Hepatocyte (in vitro differentiated cells): ENCODE measurements around the gene ZFPM1. TPM values are rescaled to one million over a fixed set of nuclear protein-coding genes. Genes with fewer than 3 reads are reported as not detected.

ENCODE experiments used
- DNase-seq: peaks from one replicate; pipeline ENCODE4 v3.0.0-alpha.2; 2016; ENCODE audit warnings: low spot score
- H2AFZ ChIP-seq: fragments of 200-600 bp; sonication (generic); 2 replicates; pipeline ENCODE4 v1.6.0; 2016; ENCODE audit warnings: antibody characterized with exemption, mild to moderate bottlenecking
- H3K27ac ChIP-seq: fragments of 200-600 bp; sonication (generic); 2 replicates; pipeline ENCODE4 v1.5.1; 2016; ENCODE audit warnings: mild to moderate bottlenecking
- H3K27me3 ChIP-seq: fragments of 200-600 bp; sonication (generic); 2 replicates; pipeline ENCODE4 v1.6.1; 2016
- H3K36me3 ChIP-seq: fragments of 200-600 bp; sonication (generic); replicated peaks from 2 replicates; pipeline ENCODE4 v1.5.1; 2016; ENCODE audit warnings: low read depth; ENCODE audit not compliant: insufficient read depth
- H3K4me1 ChIP-seq: fragments of 200-600 bp; sonication (generic); 2 replicates; pipeline ENCODE4 v1.5.1; 2016; ENCODE audit warnings: mild to moderate bottlenecking, moderate library complexity; ENCODE audit not compliant: insufficient read depth
- H3K4me2 ChIP-seq: fragments of 200-600 bp; sonication (generic); 2 replicates; pipeline ENCODE4 v1.6.0; 2016
- H3K4me3 ChIP-seq: fragments of 200-600 bp; sonication (generic); 2 replicates; pipeline ENCODE4 v1.5.1; 2016; ENCODE audit warnings: mild to moderate bottlenecking
- H3K79me2 ChIP-seq: fragments of 200-600 bp; sonication (generic); 2 replicates; pipeline ENCODE4 v1.6.0; 2017; ENCODE audit warnings: mild to moderate bottlenecking
- H3K9me2 ChIP-seq: fragments of 200-600 bp; sonication (generic); replicated peaks from 2 replicates; pipeline ENCODE4 v1.6.0; 2017; ENCODE audit warnings: mild to moderate bottlenecking; ENCODE audit not compliant: insufficient read depth
- H3K9me3 ChIP-seq: fragments of 200-600 bp; sonication (generic); 2 replicates; pipeline ENCODE4 v1.5.1; 2016; ENCODE audit warnings: low read depth, mild to moderate bottlenecking
- H4K20me1 ChIP-seq: fragments of 200-600 bp; sonication (generic); 2 replicates; pipeline ENCODE4 v1.6.0; 2016; ENCODE audit warnings: mild to moderate bottlenecking; ENCODE audit not compliant: insufficient read depth, poor library complexity, severe bottlenecking
- CTCF ChIP-seq: fragments of 200-600 bp; sonication (generic); IDR thresholded peaks from 2 replicates; pipeline ENCODE4 v1.5.1; 2016; ENCODE audit warnings: antibody characterized with exemption, mild to moderate bottlenecking; ENCODE audit not compliant: poor library complexity
- EZH2 ChIP-seq: fragments of 200-600 bp; sonication (generic); IDR thresholded peaks from 2 replicates; pipeline ENCODE4 v1.6.1; 2016; ENCODE audit warnings: antibody characterized with exemption, mild to moderate bottlenecking, borderline replicate concordance
- EZH2phosphoT487 ChIP-seq: fragments of 200-600 bp; sonication (generic); IDR thresholded peaks from one replicate; pipeline ENCODE4 v1.6.1; 2018; ENCODE audit warnings: antibody characterized with exemption, mild to moderate bottlenecking, low read depth, moderate library complexity; ENCODE audit not compliant: unreplicated experiment, severe bottlenecking
- WGBS: methylation state at CpG from one replicate; pipeline ENCODE4 v1.1.6; 2016; ENCODE audit warnings: low lambda C conversion rate; ENCODE audit errors: missing lambda C conversion rate; 5-methylcytosine and 5-hydroxymethylcytosine counted together
- polyA plus RNA-seq: library from polyadenylated mRNA; unstranded; fragments of >200 nt; fragmentation: Nextera tagmentation; extraction: Ambion mirVana; gene quantifications from 2 replicates; pipeline ENCODE4 v1.2.1, GENCODE V29; 2016
- total RNA-seq: library from RNA; depleted of rRNA; stranded (reverse); fragments of >200 nt; gene quantifications from 2 replicates; pipeline ENCODE4 v1.2.3, GENCODE V29; 2014

The ZFPM1 gene
- total and polyA plus RNA-seq, 2 experiments from 2014 or later: 4.1 to 11.9 TPM

DNA sequence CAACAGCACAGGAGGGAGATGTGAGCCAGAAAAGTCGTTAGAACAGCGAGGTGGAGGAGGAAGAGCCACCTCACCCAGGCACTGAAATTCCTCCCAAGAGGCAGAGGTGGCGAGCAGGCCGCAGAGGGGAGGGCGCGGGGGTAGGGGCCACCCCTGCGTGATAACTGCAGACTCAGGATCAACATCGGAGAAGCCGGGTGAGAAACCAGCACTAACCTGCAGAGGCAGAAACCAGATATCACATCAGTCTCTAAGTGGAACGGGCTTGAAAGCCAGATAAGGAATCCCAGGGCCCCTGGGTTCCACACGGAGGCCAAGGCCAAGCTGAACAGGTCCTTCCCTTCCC lies 77.8 kb downstream of the ZFPM1 start:
- no peaks in the 10 kb centered on the region for H3K36me3 ChIP-seq
- no peak overlapping the region for H3K4me3 ChIP-seq
- no peak overlapping the region for H2AFZ ChIP-seq
- TF ChIP-seq EZH2phosphoT487 (no peak), EZH2 (no peak), CTCF (no peak)
- peak overlapping the region; percentile 31 for H3K27ac ChIP-seq
- no peaks in the 10 kb centered on the region for H3K79me2 ChIP-seq
- peaks cover 16% of the 10 kb centered on the region for H3K4me1 ChIP-seq
- no peaks in the 10 kb centered on the region for H3K9me2 ChIP-seq
- H3K9me3 ChIP-seq: no peaks in the 10 kb centered on the region
- no peak overlapping the region for H3K4me2 ChIP-seq
- no peaks in the 10 kb centered on the region for H4K20me1 ChIP-seq
- no peaks in the 10 kb centered on the region for H3K27me3 ChIP-seq
- 74% methylated on average over 6 of the region's 11 CpGs for WGBS
- DNase-seq: peak; percentile 55

- no peak for DNase-seq
- Histone ChIP-seq H3K9me2 (no peaks in the 10 kb centered on the region), H3K27me3 (no peaks in the 10 kb centered on the region), H3K4me1 (peaks cover 14% of the 10 kb centered on the region), H4K20me1 (no peaks in the 10 kb centered on the region), H3K4me3 (no peak overlapping the region), H3K36me3 (no peaks in the 10 kb centered on the region), H3K27ac (peak overlapping the region; percentile 29), H3K4me2 (no peak overlapping the region), H2AFZ (no peak overlapping the region), H3K79me2 (no peaks in the 10 kb centered on the region), H3K9me3 (no peaks in the 10 kb centered on the region)
- TF ChIP-seq EZH2: no peak
- TF ChIP-seq CTCF: no peak
- TF ChIP-seq EZH2phosphoT487: no peak
- 95% methylated on average over 12 of the region's 12 CpGs for WGBS
These were observed 78.3 kb downstream of the ZFPM1 start for GRCh38 chr16:88531346-88531745.

DNA sequence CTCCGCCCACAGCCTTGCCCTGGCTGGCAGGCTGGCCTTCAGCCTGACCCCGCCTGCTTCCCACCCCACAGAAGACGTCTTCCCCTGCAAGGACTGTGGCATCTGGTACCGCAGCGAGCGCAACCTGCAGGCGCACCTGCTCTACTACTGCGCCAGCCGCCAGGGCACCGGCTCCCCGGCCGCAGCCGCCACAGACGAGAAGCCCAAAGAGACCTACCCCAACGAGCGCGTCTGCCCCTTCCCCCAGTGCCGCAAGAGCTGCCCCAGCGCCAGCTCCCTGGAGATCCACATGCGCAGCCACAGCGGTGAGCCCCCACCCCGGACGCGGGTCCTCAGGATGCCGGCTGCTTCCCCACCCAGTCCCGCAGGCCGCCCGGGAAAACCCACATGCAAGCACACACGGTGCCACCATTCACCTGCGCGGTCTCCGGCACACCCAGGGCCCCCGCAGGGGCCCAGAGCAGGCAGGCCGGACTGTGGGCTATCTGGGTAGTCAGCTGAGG lies 78.9 kb downstream of the ZFPM1 start:
- DNase-seq: no peak
- peaks cover 13% of the 10 kb centered on the region for H3K4me1 ChIP-seq
- no peak overlapping the region for H3K27ac ChIP-seq
- H3K27me3 ChIP-seq: no peaks in the 10 kb centered on the region
- H3K4me3 ChIP-seq: no peak overlapping the region
- H2AFZ ChIP-seq: no peak overlapping the region
- H4K20me1 ChIP-seq: no peaks in the 10 kb centered on the region
- WGBS: 98% methylated on average over 17 of the region's 34 CpGs
- TF ChIP-seq EZH2 (no peak), CTCF (no peak), EZH2phosphoT487 (no peak)
- no peaks in the 10 kb centered on the region for H3K36me3 ChIP-seq
- H3K79me2 ChIP-seq: no peaks in the 10 kb centered on the region
- H3K9me2 ChIP-seq: no peaks in the 10 kb centered on the region
- H3K9me3 ChIP-seq: no peaks in the 10 kb centered on the region
- no peak overlapping the region for H3K4me2 ChIP-seq
